AG04449 (cell line): ENCODE measurements around the gene EIF3I.

ENCODE experiments used
- CTCF ChIA-PET: fragments of 350-600 bp; formaldehyde crosslinking; extraction: SDS; loops from one replicate; lab custom pipeline; 2021; ENCODE audit warnings: antibody characterized with exemption; lab: Yijun Ruan, JAX
- POLR2A ChIA-PET: fragments of 400-600, 350-600 bp; formaldehyde crosslinking; extraction: SDS; loops from one replicate; lab custom pipeline; 2020; ENCODE audit warnings: antibody characterized with exemption, inconsistent platforms; lab: Yijun Ruan, JAX
- DNase-seq: peaks from one replicate; pipeline ENCODE4 v3.0.0-alpha.2; 2010; ENCODE audit warnings: low read depth, low spot score
- H3K4me3 ChIP-seq: 2 replicates; pipeline ENCODE4 v1.5.1; 2011; ENCODE audit warnings: low read depth, mild to moderate bottlenecking, control low read depth, low read length
- TF ChIP-seq, protein P1 (sequence below): IDR thresholded peaks from one replicate; pipeline ENCODE4 v1.5.1; 2011; ENCODE audit warnings: mild to moderate bottlenecking, moderate library complexity, low read length, control low read depth, inconsistent platforms; ENCODE audit not compliant: insufficient read depth; ENCODE audit errors: missing control alignments

EIF3I gene

DNA sequence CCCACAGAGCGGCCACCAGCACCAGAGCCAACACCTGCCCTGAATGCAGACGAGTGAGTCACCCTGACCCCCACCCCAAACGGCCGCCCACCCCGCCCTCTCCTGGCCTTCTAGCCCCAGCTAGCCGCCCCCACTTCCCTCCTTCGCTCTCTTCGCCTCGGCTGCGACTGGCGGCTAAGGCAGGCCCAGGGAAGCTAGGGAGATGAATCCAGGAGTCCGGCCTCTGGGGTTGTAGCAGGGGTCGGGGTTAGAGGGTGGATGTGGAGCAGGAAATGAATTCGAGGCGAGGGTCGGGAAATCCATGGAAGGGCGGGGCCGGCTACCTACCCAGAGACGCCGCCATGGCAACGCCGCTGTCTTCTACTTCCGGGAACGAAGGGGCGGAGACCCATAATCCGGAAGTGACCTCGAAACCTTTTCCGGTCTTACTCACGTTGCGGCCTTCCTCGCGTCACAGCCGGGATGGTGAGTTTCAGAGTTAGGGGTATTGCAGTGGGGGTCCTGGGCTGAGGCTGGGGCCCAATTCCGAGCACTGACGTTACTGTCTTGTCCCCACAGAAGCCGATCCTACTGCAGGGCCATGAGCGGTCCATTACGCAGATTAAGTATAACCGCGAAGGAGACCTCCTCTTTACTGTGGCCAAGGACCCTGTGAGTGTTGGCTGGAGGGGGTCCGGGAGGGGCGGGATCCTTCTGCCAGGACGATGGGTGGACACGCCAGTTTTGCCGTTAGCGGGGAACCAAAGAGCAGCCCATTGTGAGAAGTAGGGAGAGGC is at the start of gene EIF3I, which contains the start of gene TMEM234:
TSS of gene EIF3I (plus strand) at position 428 of the 776 bp plus-strand sequence. CDS start at position 463, 35 bp downstream.
TSS of gene TMEM234 (minus strand) at position 374 of the 776 bp plus-strand sequence. CDS start at position 343, 31 bp downstream.
- H3K4me3 ChIP-seq, result peak within 1 kb of the TSS; percentile 92
- TF ChIP-seq, protein P1, sequence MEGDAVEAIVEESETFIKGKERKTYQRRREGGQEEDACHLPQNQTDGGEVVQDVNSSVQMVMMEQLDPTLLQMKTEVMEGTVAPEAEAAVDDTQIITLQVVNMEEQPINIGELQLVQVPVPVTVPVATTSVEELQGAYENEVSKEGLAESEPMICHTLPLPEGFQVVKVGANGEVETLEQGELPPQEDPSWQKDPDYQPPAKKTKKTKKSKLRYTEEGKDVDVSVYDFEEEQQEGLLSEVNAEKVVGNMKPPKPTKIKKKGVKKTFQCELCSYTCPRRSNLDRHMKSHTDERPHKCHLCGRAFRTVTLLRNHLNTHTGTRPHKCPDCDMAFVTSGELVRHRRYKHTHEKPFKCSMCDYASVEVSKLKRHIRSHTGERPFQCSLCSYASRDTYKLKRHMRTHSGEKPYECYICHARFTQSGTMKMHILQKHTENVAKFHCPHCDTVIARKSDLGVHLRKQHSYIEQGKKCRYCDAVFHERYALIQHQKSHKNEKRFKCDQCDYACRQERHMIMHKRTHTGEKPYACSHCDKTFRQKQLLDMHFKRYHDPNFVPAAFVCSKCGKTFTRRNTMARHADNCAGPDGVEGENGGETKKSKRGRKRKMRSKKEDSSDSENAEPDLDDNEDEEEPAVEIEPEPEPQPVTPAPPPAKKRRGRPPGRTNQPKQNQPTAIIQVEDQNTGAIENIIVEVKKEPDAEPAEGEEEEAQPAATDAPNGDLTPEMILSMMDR, result no peak
- no peak for DNase-seq
- ChIA-PET CTCF (interaction anchor here (1.0 kb wide), 1 partner anchor 114 kb away, joined by 4 read pairs; the partner anchor contains the start of gene MARCKSL1), POLR2A (interaction anchor here (0.7 kb wide), 1 partner anchor 113 kb away, joined by 3 read pairs; no protein-coding TSS in a partner anchor)

DNA sequence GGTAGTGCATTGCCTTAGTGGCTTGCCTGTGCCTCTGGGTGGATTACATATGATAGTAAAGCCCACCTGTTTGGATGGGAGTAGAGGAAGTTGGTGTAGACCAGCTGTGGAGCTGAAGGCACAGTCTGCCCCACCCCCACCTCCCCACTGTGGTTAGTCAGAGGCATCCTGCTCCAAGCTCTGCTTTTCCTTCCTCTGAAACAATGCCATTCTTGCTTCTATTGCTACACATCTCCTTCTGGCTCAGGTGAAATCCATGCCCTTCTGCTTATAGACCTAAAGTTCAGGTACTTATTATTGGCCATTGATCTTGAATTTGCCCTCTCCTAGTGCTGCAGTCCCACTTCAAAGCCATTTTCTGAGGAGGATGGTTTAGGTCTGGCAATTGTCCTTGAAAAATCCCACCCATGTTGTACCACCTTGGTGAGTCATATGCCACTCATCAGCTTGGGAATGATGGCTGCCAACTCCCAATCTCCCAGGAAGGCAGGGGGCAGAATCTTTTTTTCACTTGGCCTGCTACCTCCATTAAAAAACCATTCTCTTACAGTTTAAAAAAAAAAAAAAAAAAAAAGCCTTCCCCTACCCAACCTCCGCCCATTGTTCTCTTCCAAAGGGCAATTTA is 49.5 kb upstream of the EIF3I start:
- TF ChIP-seq, protein P1, result no peak
- ChIA-PET CTCF (interaction anchor here (1.2 kb wide), 1 partner anchor 13 kb away, joined by 3 read pairs; no protein-coding TSS in a partner anchor), POLR2A (no interaction called here)
- no peak overlapping the region for H3K4me3 ChIP-seq
- no peak for DNase-seq

GRCh38 chr1:32178380-32179192 is 43.6 kb upstream of the EIF3I start:
- CTCF ChIA-PET, result interaction anchor here (1.6 kb wide), 1 partner anchor 15 kb away, joined by 3 read pairs; no protein-coding TSS in a partner anchor
- no peak for DNase-seq
- TF ChIP-seq, protein P1, result no peak
- POLR2A ChIA-PET, result interaction anchor here (0.7 to 2.4 kb wide), 7 partner anchors 10 to 157 kb away, joined by 3 to 18 read pairs (median 5); partner anchors contain the start of genes CCDC28B, MARCKSL1 and TMEM39B
- no peak overlapping the region for H3K4me3 ChIP-seq

DNA sequence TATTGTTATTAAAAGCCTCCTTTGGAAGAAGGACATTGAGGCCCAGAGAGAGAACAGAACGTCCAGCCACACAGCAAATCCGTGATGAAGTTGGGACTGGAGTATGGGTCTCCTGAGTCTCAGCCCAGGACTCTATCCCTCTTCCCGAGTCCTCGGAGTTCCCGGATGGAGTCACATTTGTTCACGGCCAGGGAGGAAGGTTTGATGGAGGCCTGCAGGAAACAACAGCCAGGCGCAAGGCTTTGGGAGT is 43.1 kb upstream of the EIF3I start:
- no peak for DNase-seq
- ChIA-PET CTCF (interaction anchor here (1.6 kb wide), 1 partner anchor 16 kb away, joined by 3 read pairs; no protein-coding TSS in a partner anchor), POLR2A (interaction anchor here (0.7 to 2.4 kb wide), 9 partner anchors 10 to 157 kb away, joined by 3 to 18 read pairs (median 4); partner anchors contain the start of genes CCDC28B, KPNA6, MARCKSL1 and TMEM39B)
- peak overlapping the region; percentile 71 for H3K4me3 ChIP-seq
- TF ChIP-seq, protein P1, result no peak

GRCh38 chr1:32179443-32180185 is 42.6 kb upstream of the EIF3I start, which contains the start of gene TXLNA:
Gene TXLNA, plus strand, starts transcription at chr1:32179675. Its CDS starts 671 bp downstream, at chr1:32180346.
- DNase-seq, result no peak
- POLR2A ChIA-PET, result interaction anchor here (0.7 to 2.4 kb wide), 10 partner anchors 11 to 156 kb away, joined by 3 to 18 read pairs (median 4); partner anchors contain the start of genes CCDC28B, KPNA6, MARCKSL1 and TMEM39B
- TF ChIP-seq, protein P1, result peak; percentile 45
- CTCF ChIA-PET, result interaction anchor here (1.1 to 1.6 kb wide), 3 partner anchors 16 to 90 kb away, joined by 3 to 4 read pairs (median 3); no protein-coding TSS in a partner anchor
- peak within 1 kb of the TSS; percentile 71 for H3K4me3 ChIP-seq
